GM19240 (cell line): ENCODE data around the gene OR6J1.
"Not testable (repeated sequence)": the region's sequence is repeated elsewhere in the genome, so short reads cannot be mapped to it uniquely, and the experiment has no call there.

Source experiments
- DNase-seq: peaks from one replicate; pipeline ENCODE4 v3.0.0; 2011; ENCODE audit warnings: low spot score; ENCODE audit not compliant: insufficient read length

The OR6J1 gene

GRCh38 chr14:22606380-22606779 lies 37.8 kb downstream of the OR6J1 start:
- DNase-seq = no peak

DNA sequence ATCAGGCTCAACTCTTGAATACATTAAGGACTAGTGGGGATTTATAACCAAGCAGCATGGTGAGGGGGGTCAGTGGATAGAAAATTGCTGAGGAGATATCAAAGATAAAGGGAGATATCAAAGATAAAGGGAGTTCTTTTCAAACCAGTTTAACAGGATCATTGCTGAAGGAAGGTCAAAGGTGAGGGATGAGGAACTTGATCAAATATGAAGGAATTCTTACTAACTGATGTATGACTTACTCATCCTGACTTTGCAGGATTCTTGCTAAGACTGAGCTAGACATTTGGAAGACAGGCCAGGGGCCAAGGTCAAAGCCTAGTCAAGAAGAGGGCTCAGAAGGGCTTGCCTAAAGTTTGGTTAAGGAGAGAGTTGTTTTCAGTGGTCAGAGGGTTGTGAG lies 41.3 kb downstream of the OR6J1 start:
- no peak for DNase-seq

GRCh38 chr14:22601996-22602395 lies 42.2 kb downstream of the OR6J1 start:
- no peak for DNase-seq

- no peak for DNase-seq
Measured at GRCh38 chr14:22601456-22601855, 42.7 kb downstream of the OR6J1 start.

GRCh38 chr14:22600027-22600426 lies 44.1 kb downstream of the OR6J1 start:
- no peak for DNase-seq

- DNase-seq = no peak
Measured at GRCh38 chr14:22599349-22599748, 44.8 kb downstream of the OR6J1 start.

DNA sequence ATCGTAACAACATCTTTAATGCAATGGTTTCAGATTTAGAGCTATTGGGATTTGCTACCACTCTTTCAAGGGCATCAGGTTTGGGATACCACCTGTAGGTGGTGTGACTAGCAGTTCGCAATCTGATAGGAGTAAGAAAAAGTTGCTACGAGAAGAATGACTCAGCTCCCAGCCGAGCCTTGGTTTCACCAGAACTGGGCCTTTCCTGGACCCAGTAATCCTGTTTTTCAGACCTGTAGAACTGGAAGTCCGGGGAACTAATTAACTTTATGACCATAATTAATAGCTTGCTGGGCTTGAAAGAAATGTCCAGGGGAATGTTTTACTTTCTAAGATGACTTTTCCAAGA lies 45.3 kb downstream of the OR6J1 start:
- DNase-seq = peak; percentile 49

- DNase-seq = peak; percentile 40
Measured at GRCh38 chr14:22598099-22598895, 45.9 kb downstream of the OR6J1 start, which contains the start of gene ABHD4. Gene ABHD4, plus strand, starts transcription at chr14:22598300. Its CDS starts 7 bp downstream, at chr14:22598307.

DNA sequence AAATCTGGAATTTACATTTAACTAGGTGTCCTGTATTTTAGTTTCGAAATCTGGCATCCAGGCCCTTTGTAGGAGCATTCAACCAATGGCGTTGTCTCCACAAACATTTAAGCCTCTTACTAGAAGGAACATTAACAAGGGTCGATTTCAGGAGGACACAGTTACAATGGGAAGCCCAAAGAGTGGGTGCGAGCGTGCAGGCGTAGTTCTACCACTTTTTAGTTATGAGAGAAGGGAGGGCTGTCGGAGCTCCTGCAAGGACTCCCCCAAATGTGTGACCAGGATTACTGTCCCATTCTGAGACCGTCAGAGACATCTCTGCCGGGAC lies 46.4 kb downstream of the OR6J1 start:
- DNase-seq = no peak

DNA sequence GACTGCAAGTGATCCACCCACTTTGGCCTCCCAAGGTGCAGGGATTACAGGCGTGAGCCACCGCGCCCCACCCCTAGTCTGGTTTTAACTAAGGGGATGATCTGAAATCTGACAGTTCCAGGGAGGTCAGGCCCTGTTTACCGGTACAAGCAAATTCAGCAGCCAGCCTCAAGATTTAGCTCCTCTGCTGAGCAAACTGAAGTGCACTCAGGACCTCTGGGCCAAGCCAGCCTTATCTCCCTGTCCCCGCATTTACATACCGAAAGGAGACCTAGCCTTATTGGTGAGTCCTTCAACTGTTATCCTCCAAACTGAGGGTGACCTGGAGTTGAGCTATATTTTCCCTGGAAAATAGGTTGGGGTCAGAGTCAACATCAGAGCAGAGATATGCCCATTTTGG lies 46.9 kb downstream of the OR6J1 start:
- no peak for DNase-seq

- no peak for DNase-seq
Measured at GRCh38 chr14:22596354-22596879, 47.7 kb downstream of the OR6J1 start.

GRCh38 chr14:22594156-22594716 lies 49.9 kb downstream of the OR6J1 start:
- DNase-seq = no peak

DNA sequence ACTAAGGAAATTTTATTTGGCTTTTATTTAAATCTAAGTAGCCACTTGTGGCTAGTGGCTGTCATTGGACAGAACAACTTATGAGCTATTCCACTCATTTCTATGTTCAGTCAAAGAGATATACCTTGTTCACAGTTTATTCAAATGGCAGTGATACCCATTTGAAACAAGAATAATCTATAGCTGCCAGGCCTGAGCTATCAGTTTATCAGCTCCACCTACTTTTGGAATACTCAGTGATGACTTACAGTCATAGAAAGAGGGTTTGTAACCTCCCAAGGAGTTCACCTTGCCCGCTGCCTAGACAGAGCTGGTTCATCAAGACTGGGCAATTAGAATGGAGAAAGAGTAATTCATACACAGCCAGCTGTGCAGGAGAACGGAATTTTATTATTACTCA lies 50.6 kb downstream of the OR6J1 start:
- DNase-seq = no peak

- no peak for DNase-seq
Measured at GRCh38 chr14:22593189-22593588, 51.0 kb downstream of the OR6J1 start.

DNA sequence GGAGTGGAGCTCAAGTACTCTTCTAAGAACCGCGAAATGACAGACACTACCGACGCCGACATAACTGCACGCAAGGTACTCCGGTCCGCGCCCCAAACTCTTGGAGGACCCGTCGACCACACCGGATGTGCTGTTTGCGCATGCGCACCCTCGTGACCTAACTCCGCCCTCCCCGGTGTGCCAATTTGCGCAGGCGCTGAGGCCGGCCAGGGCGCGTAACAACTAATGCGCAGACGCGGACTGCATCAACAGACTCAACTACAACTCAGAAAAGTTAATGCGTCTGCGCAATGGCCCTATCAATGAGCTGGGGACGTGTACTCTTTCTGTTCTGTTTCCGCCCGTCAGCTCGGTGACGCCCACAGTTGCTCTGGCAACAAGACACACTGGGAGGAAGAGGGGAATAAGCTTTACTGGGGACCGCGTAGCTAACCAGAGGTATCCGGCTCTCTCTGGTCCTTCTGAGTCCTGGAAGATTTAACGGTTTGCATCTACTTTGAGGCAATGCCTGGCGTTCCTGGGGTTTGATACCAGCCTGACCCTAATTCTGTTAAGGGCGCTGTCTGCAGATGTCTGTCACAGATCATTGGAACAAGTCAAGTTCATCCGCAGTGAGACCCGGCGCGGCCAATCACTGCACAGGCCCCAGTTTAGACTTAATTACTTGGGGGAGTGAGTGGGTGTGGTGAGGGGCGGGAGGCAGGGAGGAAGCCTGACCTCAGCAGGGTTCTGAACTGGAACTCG lies 54.9 kb downstream of the OR6J1 start, which contains the start of gene DAD1:
Gene DAD1, minus strand, starts transcription at position 129 of the 744 bp plus-strand sequence. Its CDS starts 67 bp downstream, at position 62.
- DNase-seq = peak; percentile 95

- no peak for DNase-seq
Measured at GRCh38 chr14:22588526-22589095, 55.5 kb downstream of the OR6J1 start.

- DNase-seq = not testable (repeated sequence)
Measured at GRCh38 chr14:22587677-22588422, 56.3 kb downstream of the OR6J1 start.

- no peak for DNase-seq
Measured at GRCh38 chr14:22587247-22587646, 56.9 kb downstream of the OR6J1 start.

GRCh38 chr14:22583994-22584393 lies 60.2 kb downstream of the OR6J1 start:
- no peak for DNase-seq
